ENCODE measurements around the gene IQCE.

IQCE gene

DNA sequence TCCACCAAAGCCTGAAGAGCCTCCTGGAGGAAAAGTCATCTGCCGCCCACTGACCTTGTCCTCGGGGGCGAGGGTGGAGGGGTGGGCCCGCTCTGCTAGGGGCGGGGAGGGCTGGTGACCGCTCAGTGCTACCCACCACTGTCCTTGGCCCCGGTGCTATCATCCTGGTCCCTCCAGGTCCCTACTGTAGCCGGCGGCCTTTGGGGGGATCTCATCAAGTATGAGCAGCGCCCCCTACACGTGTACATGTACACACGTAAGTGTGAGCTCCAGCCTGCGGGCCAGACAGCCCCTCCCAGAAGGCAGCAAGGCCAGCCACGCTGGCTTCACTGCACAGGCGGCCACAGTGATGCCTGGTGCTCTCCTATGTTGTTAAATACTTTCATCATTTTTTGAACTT is 92.6 kb downstream of the IQCE start:
- DNase-seq, result no peak

DNA sequence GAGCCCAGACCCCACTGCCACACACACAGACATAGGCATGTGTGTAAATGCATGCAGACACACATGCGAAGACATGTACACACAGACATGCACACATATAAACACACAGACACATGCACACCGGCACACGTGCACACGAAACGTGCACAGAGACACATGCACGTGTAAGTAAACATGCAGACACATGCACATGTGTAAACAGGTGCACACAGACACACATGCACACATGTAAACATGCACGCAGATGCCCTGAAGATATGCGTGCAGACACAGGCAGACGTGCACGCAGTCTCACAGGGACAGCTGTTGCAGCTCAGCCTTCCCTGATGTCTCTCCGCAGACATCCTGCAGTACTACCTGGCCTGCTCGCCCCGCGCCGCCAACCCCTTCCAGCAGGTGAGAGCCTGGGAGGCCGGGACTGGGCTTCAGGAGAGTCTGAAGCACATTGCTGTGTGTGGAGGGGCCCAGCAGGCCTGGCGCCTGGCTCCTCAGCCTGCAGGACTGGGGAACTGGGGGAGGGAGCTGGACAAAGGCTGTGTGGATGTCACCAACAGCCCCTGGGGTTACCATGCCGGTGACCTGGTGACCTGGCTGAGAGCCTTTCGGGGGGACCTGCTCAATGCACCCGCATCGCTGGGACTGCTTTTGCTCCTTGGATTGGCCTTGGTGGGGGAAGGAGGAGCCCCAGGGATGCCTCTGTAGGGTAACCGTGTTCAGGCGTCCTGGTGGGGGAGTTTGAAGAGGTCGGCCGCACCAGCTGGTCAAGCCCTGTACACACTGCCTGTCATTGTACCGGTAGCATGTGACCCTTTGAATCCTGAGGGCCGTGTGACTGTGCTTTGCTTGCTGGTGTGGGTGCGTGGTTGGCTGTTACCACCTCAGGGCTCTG is 93.3 kb downstream of the IQCE start:
- DNase-seq, result no peak

DNA sequence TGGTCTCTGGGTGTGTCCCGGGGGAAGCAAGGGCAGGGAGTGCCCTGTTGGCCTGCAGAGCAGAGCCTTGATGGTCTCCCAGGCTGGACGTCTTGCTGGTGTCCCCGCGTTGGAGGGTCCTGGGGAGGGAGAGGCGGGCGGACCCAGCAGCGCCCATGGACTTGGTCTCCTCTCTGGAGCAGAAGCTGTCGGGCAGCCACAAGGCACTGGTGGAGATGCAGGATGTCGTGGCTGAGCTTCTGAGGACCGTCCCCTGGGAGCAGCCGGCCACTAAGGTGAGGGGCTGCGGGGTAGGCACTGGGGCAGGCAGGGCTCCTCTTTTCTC is 93.9 kb downstream of the IQCE start:
- DNase-seq, result no peak

DNA sequence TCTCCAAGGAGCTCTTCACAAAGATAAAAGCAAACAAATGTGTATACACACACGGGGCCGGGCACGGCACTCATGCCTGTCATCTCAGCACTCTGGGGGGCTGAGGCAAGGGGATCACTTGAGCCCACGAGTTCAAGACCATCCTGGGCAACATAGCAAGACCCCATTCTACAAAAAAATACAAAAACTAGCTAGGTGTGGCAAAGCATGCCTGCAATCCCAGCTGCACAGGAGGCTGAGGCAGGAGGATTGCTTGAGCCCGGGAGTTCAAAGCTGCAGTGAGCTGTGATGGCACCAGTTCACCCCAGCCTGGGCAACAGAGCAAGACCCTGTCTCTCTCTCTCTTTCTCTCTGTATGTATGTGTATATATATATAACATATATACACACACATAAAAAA is 95.3 kb downstream of the IQCE start:
- DNase-seq, result no peak

DNA sequence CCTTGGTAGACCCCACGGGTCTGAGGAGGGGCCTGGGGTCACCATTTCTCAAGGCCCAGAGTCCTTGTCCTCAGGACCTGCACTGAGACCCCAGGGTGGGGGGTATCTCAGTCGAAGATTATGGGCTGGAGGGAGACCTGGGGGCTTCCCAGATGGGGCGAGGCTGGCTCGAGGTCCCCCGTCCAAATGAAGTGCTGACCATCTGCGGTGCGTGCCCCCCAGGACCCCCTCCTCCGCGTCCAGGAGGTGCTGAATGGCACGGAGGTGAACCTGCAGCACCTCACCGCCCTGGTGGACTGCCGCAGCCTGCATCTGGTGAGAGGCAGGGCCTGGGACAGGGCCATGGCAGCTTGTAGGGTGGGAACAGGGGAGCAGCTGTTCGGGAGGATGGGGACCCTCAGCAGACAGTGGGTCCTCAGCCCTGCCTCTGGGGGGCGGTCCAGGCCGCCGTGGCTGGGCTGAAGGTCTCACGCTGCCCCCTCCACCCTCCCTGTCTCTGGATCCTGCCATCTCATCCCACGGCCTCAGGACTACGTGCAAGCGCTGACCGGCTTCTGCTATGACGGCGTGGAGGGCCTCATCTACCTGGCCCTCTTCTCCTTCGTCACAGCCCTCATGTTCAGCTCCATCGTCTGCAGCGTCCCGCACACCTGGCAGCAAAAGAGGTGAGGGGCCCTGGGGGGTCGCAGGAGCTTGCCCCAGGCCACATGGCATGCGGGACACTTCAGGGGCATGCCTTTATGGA is 97.3 kb downstream of the IQCE start:
- no peak for DNase-seq

DNA sequence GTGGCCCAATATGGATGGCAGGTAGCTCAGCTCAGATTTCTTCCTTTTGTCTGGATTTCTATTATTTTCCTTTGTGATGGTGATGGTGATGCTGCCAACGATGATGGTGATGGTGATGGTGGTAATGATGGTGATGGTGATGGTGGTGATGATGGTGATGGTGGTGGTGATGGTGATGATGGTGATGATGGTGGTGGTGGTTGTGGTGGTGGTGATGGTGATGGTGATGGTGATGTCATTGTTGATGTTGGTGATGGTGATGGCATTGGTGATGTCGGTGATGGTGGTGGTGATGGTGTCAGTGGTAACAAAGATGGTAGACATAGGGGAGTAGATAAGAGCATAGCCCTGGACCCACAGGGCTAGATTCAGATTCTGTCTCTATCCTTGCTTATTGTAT is 98.4 kb downstream of the IQCE start:
- no peak for DNase-seq

DNA sequence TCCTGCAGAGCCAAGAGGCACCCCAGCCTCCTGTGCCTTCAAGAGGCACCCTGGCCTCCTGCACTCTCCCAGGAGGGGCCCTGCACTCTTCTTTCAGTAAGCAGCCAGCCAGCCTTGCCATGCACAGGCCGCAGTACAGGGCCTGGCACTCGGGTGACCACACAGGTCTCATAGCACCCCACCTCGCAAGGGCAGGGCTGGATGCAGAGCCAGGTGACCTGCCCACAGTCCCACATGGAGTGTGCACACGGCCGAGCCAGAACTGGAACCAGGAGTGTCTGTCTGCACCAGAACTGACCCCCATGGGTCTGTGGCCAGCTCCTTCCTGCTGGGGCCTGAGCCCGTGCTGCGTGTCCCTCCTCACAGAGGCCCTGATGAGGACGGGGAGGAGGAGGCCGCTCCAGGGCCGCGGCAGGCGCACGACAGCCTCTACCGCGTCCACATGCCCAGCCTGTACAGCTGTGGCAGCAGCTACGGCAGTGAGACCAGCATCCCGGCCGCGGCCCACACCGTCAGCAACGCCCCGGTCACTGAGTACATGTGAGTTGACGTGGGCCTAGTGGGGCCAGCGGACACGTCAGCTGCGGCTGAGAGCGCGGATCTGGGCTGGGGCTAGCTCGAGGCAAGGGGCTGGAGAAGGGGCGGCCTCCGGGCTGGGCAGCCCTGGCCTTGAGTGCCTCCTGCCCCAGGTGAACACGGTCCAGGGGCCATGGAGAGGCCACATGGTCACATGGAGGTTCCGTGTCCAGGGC is 99.3 kb downstream of the IQCE start:
- no peak for DNase-seq

DNA sequence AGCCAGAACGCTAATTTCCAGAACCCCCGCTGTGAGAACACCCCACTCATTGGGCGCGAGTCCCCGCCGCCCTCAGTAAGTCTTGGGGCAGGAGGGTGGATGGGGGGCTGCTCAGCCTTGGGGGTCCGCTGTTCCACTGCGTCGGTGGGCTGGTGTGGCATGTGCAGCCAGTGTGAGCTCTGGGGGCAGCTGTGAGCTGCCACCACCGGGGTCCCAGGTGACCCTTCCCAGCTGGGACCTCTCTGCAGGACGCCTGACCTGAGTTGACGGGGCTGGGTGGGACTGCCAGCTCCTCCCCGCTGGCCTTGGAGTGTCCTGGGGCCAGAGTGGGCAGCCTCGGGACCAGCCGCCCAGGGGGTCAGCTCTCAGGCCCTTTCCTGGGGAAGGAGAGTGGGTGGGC is 100.2 kb downstream of the IQCE start:
- no peak for DNase-seq

DNA sequence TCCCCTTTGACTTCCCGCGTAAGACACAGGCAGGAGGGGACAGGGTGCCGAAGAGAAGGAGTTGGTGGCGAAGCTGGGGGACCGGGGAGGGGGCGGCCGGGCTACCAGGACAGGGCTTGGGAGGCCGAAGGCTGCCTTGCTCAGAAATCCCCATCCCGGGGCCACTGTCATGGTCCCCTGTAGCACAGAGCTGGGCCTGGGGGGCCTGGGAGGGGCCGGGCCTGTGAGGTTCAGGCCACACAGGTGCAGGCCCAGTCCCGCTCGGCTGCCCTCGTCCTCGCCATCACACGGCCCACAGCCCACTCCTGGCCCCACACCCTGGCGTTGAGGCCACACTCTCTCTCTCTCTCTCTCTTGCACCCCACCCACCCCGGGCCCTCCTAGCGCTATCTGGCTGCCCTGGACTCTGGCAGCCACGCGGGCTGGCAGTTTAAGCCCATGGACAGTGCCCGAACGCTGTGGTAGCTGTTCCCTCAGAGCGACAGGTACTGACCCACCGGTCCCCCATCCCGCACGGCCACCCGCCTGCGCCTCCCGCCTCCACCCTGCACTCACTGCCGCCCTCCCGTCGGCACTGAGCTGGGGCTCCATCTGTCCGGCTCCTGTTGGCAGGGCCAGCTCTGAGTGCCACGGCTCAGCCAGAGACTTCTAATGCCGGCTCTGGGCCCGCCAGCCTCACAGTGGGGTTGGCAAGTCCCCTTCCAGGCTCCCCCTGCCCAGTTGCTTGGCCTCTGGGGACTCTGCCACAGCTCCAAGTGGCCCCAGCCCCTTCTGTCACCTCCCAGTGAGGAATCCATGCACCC is 101.0 kb downstream of the IQCE start:
- DNase-seq, result no peak

DNA sequence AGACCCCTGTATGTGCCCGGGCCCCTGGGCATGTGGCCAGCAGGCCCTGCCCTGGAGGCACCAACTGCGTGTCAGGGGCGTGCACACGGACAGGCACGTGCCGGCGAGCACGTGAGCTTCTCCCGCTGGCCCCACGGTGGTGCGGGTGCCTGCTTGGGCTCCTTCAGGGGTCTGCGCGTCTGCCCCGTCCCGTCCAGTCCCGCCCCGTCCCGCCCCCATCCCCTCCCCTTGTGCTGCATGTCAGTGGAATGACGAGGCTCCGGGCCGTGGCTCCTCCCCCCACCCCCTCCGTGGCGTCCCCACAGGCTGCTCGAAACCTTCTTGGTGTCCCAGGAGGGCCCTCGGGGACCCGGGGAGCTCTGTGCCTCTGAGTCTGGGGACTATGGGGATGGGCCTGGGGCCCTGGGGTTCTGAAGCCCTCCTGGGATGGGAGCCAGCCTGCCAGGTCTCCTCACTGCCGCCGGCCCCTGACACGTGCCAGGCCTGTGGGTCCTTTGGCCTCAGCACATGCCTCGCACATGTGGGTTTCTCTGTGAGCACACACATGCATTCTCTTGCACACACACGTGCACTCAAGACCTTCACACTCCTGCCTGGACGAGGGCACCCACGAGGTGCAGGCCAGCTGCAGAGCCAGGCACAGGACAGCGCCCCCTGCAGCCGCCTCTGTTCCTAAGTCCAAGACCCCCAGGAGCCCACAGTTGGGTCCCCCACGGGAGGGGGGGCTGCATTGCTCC is 101.7 kb downstream of the IQCE start:
- no peak for DNase-seq

DNA sequence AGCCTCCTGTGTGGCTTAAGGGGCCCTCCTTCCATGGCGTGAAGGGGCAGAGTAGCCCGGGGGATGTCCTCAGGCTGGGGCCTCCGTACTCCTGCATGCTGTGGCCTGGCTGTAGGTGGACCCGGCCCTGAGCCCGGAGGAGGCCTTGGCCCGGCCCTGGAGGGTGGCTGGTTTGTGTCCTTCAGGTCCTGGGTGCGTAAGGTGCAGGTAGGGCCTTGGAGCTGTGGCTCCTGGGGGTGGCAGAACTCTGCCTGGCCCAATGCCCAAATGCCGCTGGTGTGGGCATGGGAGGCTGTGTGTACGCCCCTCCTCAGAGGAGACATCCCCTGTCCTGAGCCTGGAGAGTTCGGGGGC is 102.3 kb downstream of the IQCE start:
- no peak for DNase-seq

DNA sequence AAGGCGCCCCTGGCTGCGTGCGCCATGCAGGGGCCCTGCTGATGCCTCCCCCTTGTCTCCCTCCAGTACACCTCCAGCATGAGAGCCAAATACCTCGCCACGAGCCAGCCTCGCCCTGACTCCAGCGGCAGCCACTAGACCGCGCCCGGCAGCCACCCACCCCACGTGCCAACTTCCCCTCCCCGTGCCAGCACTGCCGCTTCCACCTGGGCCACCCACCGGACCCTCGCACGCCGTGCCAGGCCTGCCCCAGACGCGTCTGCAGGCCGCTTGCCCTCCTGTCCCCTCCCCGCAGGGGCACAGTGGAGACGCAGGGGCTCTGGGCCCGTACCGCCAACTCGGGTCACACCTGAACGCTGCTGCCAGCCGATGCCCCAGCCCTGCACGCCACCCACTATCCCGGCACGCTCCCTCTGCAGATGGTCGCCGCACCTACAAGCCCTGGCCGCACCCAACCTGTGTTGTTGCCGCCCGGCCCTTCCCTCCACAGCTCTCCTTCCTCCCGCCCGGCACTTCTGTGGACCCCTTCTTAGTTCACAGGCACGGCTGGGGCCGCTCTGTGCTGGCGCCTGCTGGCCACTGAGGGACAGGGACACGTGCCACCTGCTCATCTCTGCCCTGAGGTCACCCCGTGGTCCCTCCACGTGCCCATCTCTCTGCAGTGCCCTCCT is 103.0 kb downstream of the IQCE start:
- no peak for DNase-seq

DNA sequence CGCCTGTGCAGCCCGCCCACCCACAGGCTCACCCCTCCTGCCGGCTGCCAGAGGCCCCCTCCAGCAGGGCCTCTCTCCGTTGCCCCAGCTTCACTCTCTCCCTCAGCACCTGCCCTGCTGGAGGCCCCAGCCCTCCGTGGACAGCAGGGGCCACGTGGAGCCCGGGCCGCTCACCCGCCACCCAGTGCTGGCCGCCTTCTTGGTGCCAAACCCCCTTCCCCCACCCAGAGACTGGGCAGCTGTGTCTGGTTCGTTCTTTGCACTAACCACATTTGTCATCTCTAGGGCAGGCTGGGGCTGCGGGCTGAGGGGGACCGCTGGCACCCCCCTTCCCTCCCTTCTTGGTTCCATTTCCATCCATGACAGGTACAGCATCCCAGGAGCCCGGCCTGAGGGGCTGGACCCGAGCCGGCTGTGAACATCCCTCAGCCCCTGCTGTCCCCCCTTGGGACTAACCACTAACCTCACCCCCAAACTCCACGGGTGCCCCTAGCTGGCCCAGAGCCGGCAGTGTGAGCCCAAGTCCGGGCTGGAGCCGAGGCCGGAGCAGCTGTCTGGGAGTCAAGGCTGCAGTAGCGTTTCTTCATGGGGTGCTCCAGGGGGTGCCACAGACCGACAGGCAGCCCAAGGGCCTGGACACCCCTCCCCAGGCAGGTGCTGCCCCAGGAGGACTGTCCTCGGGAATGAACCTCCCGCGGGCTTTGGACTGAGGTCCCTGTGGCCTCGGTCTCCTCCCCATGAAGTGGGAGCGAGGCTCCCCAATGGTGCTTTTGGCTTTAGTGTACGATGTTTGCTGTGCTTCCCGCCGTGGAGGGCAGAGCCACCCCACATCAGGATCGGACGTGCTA is 103.7 kb downstream of the IQCE start:
- DNase-seq, result no peak

DNA sequence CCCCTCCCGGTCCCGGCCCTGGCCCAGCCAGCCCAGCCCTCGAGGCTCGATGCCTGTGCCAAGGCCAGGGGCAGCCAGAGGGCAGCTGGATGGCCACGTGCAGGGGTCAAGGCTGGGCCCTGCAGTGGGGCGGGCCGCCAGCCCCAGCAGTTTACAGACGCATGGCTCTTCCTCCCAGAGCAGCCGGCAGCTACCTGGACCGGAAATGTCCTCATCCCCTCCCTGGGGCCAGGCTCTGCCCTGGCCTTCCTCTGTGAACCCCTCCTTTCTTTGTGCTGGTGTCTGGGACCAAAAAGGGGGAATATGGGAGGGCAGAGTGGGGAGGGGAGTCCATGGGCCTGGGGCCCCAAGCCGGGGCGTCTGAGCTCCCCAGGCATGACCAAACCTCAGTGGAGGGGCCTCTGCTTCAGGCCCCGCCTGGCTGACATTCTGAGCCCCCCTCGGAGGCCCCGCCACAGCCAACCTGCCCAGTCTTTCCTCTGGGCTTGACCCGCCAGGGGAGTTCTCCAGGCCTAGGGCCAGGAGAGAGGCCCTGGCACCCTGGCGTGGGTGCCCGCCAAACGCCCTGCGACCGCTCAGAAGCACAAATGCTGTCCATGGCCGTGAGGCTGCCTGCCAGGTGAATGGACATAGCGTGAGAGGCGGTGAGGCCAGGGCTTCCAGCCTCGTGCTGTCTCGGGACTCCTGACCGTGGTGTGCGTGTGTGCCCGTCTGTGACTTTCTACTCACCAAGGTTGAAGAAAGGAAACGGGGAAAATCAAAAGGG is 104.5 kb downstream of the IQCE start:
- no peak for DNase-seq

DNA sequence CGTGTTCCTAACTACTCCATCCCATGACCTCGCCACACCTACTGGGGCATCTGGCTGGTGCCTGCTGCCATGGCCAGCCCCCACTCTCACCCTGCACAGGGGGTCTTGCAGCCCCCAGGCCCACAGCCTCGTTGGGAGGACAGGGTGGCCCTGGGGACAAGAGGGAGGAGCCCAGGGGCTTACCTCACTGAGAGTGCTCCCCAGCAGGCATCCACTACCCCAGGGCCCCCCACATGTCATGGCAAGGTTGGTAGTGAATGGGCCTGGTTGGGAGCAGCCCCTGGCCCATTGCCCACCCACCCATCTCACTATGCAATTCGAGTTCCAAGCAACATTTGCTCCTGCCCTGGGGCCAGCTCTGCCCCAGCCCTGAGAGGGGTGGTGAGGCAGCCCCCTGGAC is 105.2 kb downstream of the IQCE start:
- DNase-seq, result no peak
